Activated T-helper 9 cell treated with anti-CD3 and anti-CD28 coated beads, Interleukin-2, amount 50 U/mL, for 16 hours (primary cell): ENCODE results near the gene ACTC1.

ENCODE experiments used
- DNase-seq: peaks from one replicate; pipeline ENCODE4 v3.0.0-alpha.2; 2020; ENCODE audit warnings: low read depth

Gene ACTC1

DNA sequence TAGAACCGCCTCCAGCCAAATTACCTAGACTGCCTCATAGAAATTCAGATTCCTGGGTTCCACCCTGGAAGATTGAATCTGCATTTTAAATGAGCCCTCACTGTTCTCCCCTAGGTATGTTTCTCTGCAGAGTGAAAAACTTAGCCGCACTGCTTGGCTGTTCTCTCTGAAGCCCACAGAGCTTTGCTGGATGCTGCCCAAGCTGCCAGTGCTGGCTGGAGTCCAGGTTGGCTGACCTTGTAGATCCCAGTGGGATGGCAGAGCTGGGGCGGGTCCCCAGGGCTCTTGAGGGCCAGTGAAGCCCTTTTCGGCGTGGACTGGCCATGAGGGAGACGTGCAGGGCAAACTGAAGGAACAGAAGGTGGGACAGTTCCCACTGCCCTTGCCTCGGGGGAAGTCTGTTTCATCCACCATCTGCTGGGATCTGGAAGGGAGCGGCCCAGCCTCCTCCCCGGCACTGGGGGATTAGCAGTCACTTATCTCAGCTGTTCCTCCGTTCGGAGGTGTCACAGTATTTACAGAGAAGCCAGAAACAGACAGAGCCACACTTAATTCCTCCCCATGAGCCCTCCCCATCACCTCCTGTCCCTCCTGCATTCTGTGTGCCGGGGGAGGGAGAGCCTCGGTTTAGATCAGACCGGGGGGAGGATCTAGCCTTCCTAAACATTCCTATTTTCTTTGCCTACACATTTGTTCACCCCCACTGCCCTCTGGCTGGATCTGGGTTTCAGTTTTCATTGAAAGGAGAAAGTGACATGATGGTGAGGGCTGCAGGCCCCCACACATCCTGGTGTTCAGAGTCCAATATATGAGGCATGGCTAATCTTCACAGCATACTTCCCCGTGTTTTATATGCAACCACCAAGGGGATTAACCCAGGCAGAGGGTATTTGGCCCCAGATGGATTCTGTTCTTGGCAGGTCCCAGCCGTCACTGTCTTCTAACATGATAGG, 4.1 kb upstream of the ACTC1 start:
- DNase-seq = no peak

GRCh38 chr15:34796847-34797435, 1.6 kb upstream of the ACTC1 start:
- no peak for DNase-seq

GRCh38 chr15:34794590-34795206, 651 bp downstream of the ACTC1 start:
- DNase-seq = no peak

DNA sequence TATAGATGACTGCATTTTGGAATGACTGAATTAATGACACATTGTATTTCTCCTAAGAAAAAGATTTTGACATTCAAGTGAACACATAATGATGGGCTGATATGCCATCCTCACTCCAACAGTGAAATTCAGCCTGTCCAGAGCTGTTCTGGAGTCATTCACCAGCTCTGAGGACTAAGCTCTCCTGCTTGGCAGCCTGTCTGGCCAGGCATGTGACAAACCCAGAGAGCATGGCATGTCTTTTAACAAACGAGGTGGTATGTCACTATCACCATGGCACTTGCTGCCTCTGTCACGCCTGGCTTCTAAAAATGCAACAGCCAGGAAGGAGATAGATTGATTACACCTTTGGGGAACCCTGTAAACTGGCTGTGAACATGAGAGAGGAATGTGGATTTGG, 1.4 kb downstream of the ACTC1 start:
- no peak for DNase-seq

GRCh38 chr15:34793071-34793470, 2.3 kb downstream of the ACTC1 start:
- DNase-seq = no peak

DNA sequence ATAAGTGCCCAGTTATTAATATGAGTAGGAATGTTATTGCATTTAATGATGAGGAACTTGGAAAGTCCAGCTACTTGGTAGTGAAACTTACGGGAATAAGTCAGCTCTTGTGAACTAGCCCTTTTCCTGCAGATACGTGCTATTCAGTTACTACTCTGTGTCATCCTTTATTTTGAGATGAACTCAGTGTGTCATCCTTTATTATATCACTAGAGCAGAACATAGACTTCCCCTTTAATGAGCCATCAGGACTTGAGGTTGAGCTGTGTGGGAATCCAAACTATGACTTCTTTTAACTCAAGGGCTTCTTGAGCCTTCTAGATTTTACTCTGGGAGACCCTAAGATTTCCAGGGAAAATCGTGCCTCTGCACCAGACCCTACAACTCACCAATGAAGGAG, 3.6 kb downstream of the ACTC1 start:
- no peak for DNase-seq

- DNase-seq = no peak
These were observed 5.2 kb downstream of the ACTC1 start for GRCh38 chr15:34790121-34790520.

GRCh38 chr15:34789326-34789725, 6.0 kb downstream of the ACTC1 start:
- no peak for DNase-seq

GRCh38 chr15:34786206-34786605, 9.1 kb downstream of the ACTC1 start:
- DNase-seq = no peak

DNA sequence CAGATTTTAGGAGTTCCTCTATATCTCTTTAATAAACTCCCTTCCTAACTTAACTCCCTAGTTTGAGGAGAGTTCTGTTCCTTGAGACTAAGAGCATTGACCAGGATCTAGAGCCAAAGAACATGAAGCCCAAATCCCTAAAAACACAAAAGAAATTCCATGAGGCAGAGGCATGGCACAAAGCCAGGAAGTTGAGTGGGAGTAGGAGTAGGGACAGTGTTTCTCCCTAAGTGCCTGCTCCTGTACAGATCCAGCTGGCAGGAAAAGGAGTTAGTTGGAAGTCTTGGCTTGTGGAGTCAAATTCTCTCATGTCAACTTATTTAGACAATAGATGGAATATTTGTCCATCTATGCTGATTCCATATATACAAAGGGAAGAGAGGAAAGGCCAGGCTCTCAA, 11.4 kb downstream of the ACTC1 start:
- no peak for DNase-seq

- DNase-seq = no peak
These were observed 11.9 kb downstream of the ACTC1 start for GRCh38 chr15:34783431-34783830.

GRCh38 chr15:34782901-34783300, 12.4 kb downstream of the ACTC1 start:
- DNase-seq = no peak

- DNase-seq = no peak
These were observed 14.6 kb downstream of the ACTC1 start for GRCh38 chr15:34780725-34781124.

- DNase-seq = no peak
These were observed 18.7 kb downstream of the ACTC1 start for GRCh38 chr15:34776606-34777105.

DNA sequence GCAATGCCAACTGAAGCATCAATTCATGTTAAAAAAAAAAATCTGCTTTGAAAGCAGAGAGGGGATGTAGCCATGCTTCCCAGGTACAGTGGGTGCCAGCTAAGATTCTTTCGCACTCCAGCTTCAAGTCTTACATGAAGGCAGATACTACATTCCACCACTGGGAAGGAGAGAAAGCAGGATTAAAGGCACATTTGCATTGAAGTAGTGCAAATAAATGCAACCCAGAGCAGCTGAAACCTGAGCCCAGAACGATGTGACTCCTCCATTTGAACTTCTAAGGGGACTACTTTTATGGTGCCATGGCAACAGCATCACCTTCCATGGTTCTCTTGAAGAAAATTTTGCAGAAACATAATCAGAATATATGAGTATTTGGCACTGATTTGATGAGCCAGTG, 21.4 kb downstream of the ACTC1 start:
- no peak for DNase-seq

- DNase-seq = no peak
These were observed 22.3 kb downstream of the ACTC1 start for GRCh38 chr15:34773013-34773412.

DNA sequence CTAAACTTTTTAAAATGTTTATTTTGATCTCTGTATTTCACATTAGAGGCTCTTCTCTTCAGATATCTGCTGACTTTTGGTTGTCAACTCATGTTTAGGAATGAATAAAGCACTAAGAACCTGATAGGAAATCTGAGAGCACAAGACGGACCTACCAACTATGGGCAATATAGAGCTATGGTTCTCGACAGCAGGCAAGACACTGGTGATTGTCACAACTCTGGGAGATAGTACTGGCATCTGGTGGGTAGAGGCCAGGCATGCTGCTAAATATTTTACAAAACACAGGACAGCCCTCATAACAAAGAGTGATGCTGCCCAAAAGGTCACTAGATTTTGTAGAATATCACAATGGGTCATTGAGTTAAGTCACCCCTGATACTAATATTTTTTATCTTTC, 23.0 kb downstream of the ACTC1 start:
- no peak for DNase-seq

GRCh38 chr15:34769711-34770110, 25.6 kb downstream of the ACTC1 start:
- DNase-seq = no peak

- no peak for DNase-seq
These were observed 26.8 kb downstream of the ACTC1 start for GRCh38 chr15:34768530-34768929.

DNA sequence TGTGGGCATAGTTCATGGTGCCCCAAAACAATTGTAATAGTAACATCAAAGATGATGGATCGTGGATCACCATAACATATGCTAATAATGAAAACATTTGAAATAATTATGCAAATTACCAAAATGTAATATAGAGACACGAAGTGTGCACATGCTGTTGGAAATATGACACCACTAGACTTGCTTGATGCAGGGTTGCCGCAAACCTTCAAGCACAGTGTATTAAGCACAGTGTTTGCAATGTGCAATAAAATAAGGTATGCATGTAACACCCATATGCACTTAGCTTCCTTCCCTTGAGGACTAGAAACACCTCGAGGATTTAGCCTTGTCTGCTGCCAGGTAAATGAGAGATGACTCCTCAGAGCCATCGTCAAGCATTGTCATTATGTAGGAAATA, 29.6 kb downstream of the ACTC1 start:
- no peak for DNase-seq

DNA sequence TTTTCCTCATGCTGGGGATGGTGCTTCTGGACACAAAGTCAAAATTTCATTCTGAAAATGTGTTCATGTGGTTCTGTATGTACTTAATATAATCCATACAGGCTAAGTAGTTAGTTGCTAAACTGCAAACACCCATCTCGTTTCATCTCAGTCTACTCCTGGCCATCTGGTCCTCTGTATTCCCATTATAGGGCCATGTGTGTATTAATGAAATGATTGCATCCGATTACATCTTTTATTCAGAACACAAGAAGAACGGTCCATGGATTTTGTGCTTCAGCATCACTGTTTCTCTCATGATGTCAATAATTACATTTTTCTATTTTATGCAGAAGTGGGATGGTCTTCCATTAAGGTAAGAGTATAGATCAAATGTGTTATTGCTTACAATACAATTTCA, 34.4 kb downstream of the ACTC1 start:
- no peak for DNase-seq

DNA sequence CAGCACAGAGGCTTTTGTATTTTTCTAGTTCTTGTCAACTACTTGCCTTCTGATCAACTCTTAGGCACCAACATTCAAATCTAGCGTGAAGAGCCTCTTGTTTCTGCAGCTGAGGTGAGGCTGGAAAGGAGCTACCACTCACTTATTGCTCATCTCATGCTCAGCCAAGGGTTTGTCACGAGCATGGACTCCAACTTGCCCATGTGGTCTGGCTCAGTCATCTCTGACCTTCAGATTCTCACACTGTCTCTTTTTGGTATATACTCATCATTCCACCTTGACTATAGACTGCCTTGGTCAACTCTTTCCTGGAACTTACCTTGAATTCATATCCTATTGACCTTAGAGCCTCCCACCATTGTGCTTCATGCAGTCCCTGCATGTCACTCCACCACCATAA, 35.4 kb downstream of the ACTC1 start:
- no peak for DNase-seq

- no peak for DNase-seq
These were observed 36.0 kb downstream of the ACTC1 start for GRCh38 chr15:34759347-34759746.
